ENCODE measurements around the gene RUNX2.

DNA sequence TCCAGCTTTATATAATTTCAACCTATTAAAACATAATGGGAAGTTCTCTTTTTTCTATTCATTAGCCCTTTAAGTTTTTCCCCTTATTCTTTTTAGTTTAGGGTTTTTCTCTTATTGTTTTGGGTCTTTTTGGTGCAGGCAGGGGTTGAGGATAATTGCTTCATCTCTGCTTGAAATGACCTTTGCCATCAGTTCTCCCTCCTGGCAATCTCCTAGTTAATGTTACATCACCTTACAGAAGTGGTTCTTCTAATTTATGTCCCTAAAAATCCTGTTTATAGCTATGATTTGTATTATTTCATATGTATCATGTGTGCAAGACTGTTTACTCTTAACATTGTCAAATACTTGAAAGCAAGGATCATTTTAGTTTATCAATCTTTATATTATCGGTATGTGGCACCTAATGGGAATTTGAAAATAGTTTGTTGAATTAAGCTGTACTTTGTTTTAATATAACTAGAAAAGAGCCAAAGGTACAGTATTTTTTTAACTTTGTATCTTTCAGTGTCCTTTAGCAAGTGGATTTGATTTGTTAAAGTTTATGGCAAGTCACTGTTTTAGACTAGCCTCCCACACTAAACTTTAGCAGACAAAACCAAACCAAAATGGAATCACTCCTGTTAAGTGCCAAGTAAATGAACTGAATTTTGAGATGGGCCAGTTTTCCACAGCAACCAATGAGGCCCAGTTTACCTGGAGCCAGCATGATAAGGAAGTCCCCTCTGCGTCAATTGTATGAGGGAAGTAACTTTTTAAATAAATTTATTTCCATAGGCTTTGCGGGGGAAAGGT, 26.6 kb upstream of the RUNX2 start:
- TF ChIP-seq, protein P1, sequence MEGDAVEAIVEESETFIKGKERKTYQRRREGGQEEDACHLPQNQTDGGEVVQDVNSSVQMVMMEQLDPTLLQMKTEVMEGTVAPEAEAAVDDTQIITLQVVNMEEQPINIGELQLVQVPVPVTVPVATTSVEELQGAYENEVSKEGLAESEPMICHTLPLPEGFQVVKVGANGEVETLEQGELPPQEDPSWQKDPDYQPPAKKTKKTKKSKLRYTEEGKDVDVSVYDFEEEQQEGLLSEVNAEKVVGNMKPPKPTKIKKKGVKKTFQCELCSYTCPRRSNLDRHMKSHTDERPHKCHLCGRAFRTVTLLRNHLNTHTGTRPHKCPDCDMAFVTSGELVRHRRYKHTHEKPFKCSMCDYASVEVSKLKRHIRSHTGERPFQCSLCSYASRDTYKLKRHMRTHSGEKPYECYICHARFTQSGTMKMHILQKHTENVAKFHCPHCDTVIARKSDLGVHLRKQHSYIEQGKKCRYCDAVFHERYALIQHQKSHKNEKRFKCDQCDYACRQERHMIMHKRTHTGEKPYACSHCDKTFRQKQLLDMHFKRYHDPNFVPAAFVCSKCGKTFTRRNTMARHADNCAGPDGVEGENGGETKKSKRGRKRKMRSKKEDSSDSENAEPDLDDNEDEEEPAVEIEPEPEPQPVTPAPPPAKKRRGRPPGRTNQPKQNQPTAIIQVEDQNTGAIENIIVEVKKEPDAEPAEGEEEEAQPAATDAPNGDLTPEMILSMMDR (IDR thresholded peaks at IDR 0.05 in 8 of 11, conservative IDR thresholded peaks at IDR 0.05 in 3 of 11), result no peak
- TF ChIP-seq POLR2A (IDR thresholded peaks at IDR 0.05), result no peak
- TF ChIP-seq POLR2AphosphoS5 (IDR thresholded peaks at IDR 0.05), result no peak

All from spleen (tissue), 7 donors.